SK-N-MC (cell line): Measurements from ENCODE around the gene ZC3H7A.

Experiments
- EZH2 ChIP-seq: fragments of 200-600 bp; sonication (generic); IDR thresholded peaks from one replicate; pipeline ENCODE4 v1.6.1; 2017; ENCODE audit warnings: antibody characterized with exemption
- FOXP2 ChIP-seq: optimal IDR thresholded peaks from 2 replicates; pipeline ENCODE3; 2011; ENCODE audit warnings: mild to moderate bottlenecking, moderate library complexity; ENCODE audit not compliant: insufficient read depth; ENCODE audit errors: extremely low read length, control extremely low read depth
- POLR2AphosphoS5 ChIP-seq: IDR thresholded peaks from 2 replicates; pipeline ENCODE4 v1.6.1; 2012; ENCODE audit warnings: mild to moderate bottlenecking, low read depth, low read length, borderline replicate concordance

GRCh38 chr16:11796227-11797165 lies 562 bp downstream of the ZC3H7A start:
- TF ChIP-seq EZH2 (no peak), POLR2AphosphoS5 (no peak), FOXP2 (no peak)
